GM23338 (cell line): ENCODE measurements around the gene CCDC28B. TPM values are rescaled to one million over a fixed set of nuclear protein-coding genes. Genes with fewer than 3 reads are reported as not detected.

ENCODE experiments used
- ATAC-seq: fragments of 200-7000 bp; cut with Tn5 transposase; 3 replicates; pipeline ENCODE4 v1.9.1; 2020
- DNase-seq: peaks from one replicate; pipeline ENCODE4 v3.0.0-alpha.2; 2015; ENCODE audit warnings: low spot score
- H2AFZ ChIP-seq: fragments of 200-600 bp; sonication (generic); 2 replicates; pipeline ENCODE4 v1.8.0; 2016; ENCODE audit warnings: antibody characterized with exemption, mild to moderate bottlenecking, moderate library complexity
- H3F3A ChIP-seq: fragments of 200-600 bp; sonication (generic); replicated peaks from 2 replicates; pipeline ENCODE4 v1.8.0; 2017; ENCODE audit warnings: antibody characterized with exemption, mixed run types, low read depth
- H3K27ac ChIP-seq: fragments of 200-600 bp; sonication (generic); 2 replicates; pipeline ENCODE4 v1.6.1; 2016; ENCODE audit warnings: low read depth
- H3K27me3 ChIP-seq: fragments of 200-600 bp; sonication (generic); 2 replicates; pipeline ENCODE4 v1.8.0; 2016; ENCODE audit warnings: mild to moderate bottlenecking, mixed run types, moderate library complexity; ENCODE audit not compliant: insufficient read depth
- H3K36me3 ChIP-seq: fragments of 200-600 bp; sonication (generic); 2 replicates; pipeline ENCODE4 v1.8.0; 2016; ENCODE audit warnings: mild to moderate bottlenecking; ENCODE audit not compliant: insufficient read depth
- H3K4me1 ChIP-seq: fragments of 200-600 bp; sonication (generic); 2 replicates; pipeline ENCODE4 v1.8.0; 2016; ENCODE audit warnings: mild to moderate bottlenecking, moderate library complexity; ENCODE audit not compliant: insufficient read depth
- H3K4me2 ChIP-seq: fragments of 200-600 bp; sonication (generic); 2 replicates; pipeline ENCODE4 v1.7.1; 2017; ENCODE audit warnings: mixed run types
- H3K4me3 ChIP-seq: fragments of 200-600 bp; sonication (generic); 2 replicates; pipeline ENCODE4 v1.6.1; 2016; ENCODE audit warnings: mixed run types
- H3K79me2 ChIP-seq: fragments of 200-600 bp; sonication (generic); replicated peaks from 2 replicates; pipeline ENCODE4 v1.8.0; 2017; ENCODE audit warnings: mild to moderate bottlenecking; ENCODE audit not compliant: insufficient read depth
- H3K9me2 ChIP-seq: fragments of 200-600 bp; sonication (generic); 2 replicates; pipeline ENCODE4 v1.8.0; 2017; ENCODE audit not compliant: insufficient read depth
- H4K20me1 ChIP-seq: fragments of 200-600 bp; sonication (generic); replicated peaks from 2 replicates; pipeline ENCODE4 v1.8.0; 2017; ENCODE audit warnings: mild to moderate bottlenecking; ENCODE audit not compliant: insufficient read depth
- H3K27ac Mint-ChIP-seq: 2 replicates; pipeline ENCODE4 v1.8.0; 2020; ENCODE audit warnings: inconsistent platforms, mild to moderate bottlenecking, moderate library complexity, mixed read lengths
- H3K27me3 Mint-ChIP-seq: 3 replicates; pipeline ENCODE4 v1.8.0; 2022; ENCODE audit warnings: low read depth, mild to moderate bottlenecking, moderate library complexity, mixed read lengths, inconsistent platforms; ENCODE audit not compliant: insufficient read depth, poor library complexity
- H3K36me3 Mint-ChIP-seq: 3 replicates; pipeline ENCODE4 v1.8.0; 2021; ENCODE audit warnings: low read depth, mild to moderate bottlenecking, inconsistent platforms, moderate library complexity, mixed read lengths
- H3K4me1 Mint-ChIP-seq: 3 replicates; pipeline ENCODE4 v1.8.0; 2020; ENCODE audit warnings: mild to moderate bottlenecking, inconsistent platforms, mixed read lengths
- H3K4me3 Mint-ChIP-seq: 3 replicates; pipeline ENCODE4 v1.8.0; 2021; ENCODE audit warnings: moderate library complexity, mild to moderate bottlenecking, inconsistent platforms, mixed read lengths
- H3K9me3 Mint-ChIP-seq: 3 replicates; pipeline ENCODE4 v1.8.0; 2020; ENCODE audit warnings: moderate library complexity, mild to moderate bottlenecking, inconsistent platforms, mixed read lengths
- CREB1 ChIP-seq: fragments of 250-450 bp; sonication (Bioruptor Pico); IDR thresholded peaks from 2 replicates; pipeline ENCODE4 v1.5.0; 2020; ENCODE audit warnings: low read depth, mild to moderate bottlenecking, moderate library complexity
- EZH2 ChIP-seq: fragments of 200-600 bp; sonication (generic); IDR thresholded peaks from one replicate; pipeline ENCODE4 v1.8.0; 2017; ENCODE audit warnings: antibody characterized with exemption, mild to moderate bottlenecking, low read depth; ENCODE audit not compliant: unreplicated experiment
- EZH2phosphoT487 ChIP-seq: fragments of 200-600 bp; sonication (generic); IDR thresholded peaks from one replicate; pipeline ENCODE4 v1.8.1; 2018; ENCODE audit warnings: antibody characterized with exemption; ENCODE audit not compliant: unreplicated experiment
- JUNB ChIP-seq: IDR thresholded peaks from one replicate; pipeline ENCODE4 v1.6.1; 2016; ENCODE audit warnings: antibody characterized with exemption; ENCODE audit not compliant: unreplicated experiment
- NANOG ChIP-seq: IDR thresholded peaks from 2 replicates; pipeline ENCODE4 v1.6.1; 2016; ENCODE audit warnings: antibody characterized with exemption, borderline replicate concordance
- POLR2AphosphoS5 ChIP-seq: IDR thresholded peaks from 2 replicates; pipeline ENCODE4 v1.6.1; 2016; ENCODE audit warnings: antibody characterized with exemption, low read depth
- STAT1 ChIP-seq: IDR thresholded peaks from one replicate; pipeline ENCODE4 v1.6.1; 2016; ENCODE audit warnings: antibody characterized with exemption; ENCODE audit not compliant: unreplicated experiment
- ZNF114 ChIP-seq: fragments of 250-450 bp; sonication (Bioruptor Pico); IDR thresholded peaks from 2 replicates; pipeline ENCODE4 v1.5.0; 2020; ENCODE audit warnings: mild to moderate bottlenecking, moderate library complexity
- ZNF331 ChIP-seq: fragments of 250-450 bp; sonication (Bioruptor Pico); IDR thresholded peaks from 2 replicates; pipeline ENCODE4 v1.5.0; 2020; ENCODE audit warnings: low read depth, mild to moderate bottlenecking, moderate library complexity
- polyA plus RNA-seq: library from polyadenylated mRNA; unstranded; fragments of >200 nt; fragmentation: Nextera tagmentation; extraction: Ambion mirVana; gene quantifications from 2 replicates; pipeline ENCODE4 v1.2.1, GENCODE V29; 2016
- total RNA-seq: library from RNA; depleted of rRNA; stranded (reverse); fragments of >200 nt; shearing (Covaris generic); gene quantifications from 2 replicates; pipeline ENCODE4 v1.2.3, GENCODE V29; 2014
- TF ChIP-seq, protein P1 (sequence below): fragments of 250-450 bp; sonication (Bioruptor Pico); IDR thresholded peaks from 2 replicates; pipeline ENCODE4 v1.5.0; 2020; ENCODE audit warnings: mild to moderate bottlenecking, moderate library complexity
- TF ChIP-seq, protein P2 (sequence below), 2 experiments: fragments of 200-600 bp in 1 of 2; sonication (generic) in 1 of 2; conservative IDR thresholded peaks; 2 replicates each; pipeline versions ENCODE4 v1.5.1 to v1.6.1; 2016 to 2017; ENCODE audit warnings: antibody characterized with exemption in 2 of 2, low read depth in 2 of 2, mild to moderate bottlenecking in 2 of 2, moderate library complexity in 1 of 2
- TF ChIP-seq, protein P3 (sequence below): IDR thresholded peaks from 2 replicates; pipeline ENCODE4 v1.6.1; 2016; ENCODE audit warnings: antibody characterized with exemption
- TF ChIP-seq, protein P4 (sequence below): IDR thresholded peaks from one replicate; pipeline ENCODE4 v1.6.1; 2018; ENCODE audit warnings: antibody characterized with exemption; ENCODE audit not compliant: unreplicated experiment

The CCDC28B gene
- total and polyA plus RNA-seq, 2 experiments from 2014 or later: 8.7 to 35.2 TPM

DNA sequence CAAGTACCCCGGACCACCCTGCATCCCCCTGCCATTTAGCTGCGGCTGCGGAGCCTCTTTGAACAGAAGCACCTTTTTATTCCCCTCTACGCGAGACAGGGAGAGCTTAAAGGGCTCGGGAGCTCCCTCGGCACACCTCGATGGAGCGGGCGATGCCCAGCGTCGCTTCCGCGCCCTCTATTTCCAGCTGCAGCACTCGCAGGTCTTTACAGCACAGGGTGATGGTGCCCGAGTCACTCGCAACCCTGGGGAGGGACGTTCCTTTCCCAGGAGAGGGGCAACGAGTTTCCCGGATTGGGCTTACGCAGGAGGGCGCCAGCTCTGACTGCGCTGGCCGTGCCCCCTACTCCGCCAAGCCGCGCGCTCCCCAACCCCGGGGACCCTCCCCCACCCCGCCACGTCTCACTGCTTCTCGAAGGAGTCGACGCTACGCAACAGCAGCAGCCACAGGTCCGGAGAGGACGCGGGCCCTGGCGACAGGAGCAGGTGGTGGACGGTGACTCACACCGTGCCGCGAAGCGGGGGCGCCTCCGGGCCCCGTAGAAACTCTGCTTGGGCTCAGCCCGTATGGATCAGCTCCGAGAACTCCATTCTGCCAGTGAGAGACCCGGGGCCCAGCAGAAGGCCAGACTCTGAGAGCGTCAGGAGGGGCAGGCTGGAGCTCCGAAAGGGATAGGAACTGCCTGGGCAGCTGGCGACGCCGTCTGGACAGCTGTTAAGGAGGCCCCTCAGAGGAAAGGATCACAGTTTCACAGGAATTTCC, 40.8 kb downstream of the CCDC28B start:
- Histone ChIP-seq H4K20me1 (no peaks in the 10 kb centered on the region), H3K4me1 (peaks cover 19% of the 10 kb centered on the region), H3K79me2 (peaks cover 7% of the 10 kb centered on the region; the same call in 1 of the 2 replicates), H3K27ac (peak overlapping the region; percentile 85), H3K27me3 (peaks cover 7% of the 10 kb centered on the region; the same call in 1 of the 2 replicates), H3F3A (peaks cover 20% of the 10 kb centered on the region), H3K4me2 (peak overlapping the region; percentile 99), H3K4me3 (peak overlapping the region; percentile 66), H2AFZ (peak overlapping the region; percentile 84), H3K9me2 (no peaks in the 10 kb centered on the region), H3K36me3 (no peaks in the 10 kb centered on the region)
- H3K27me3 Mint-ChIP-seq: peaks cover 13% of the 10 kb centered on the region
- ATAC-seq (peak; percentile 30), DNase-seq (peak; percentile 75)
- no peak overlapping the region for H3K27ac Mint-ChIP-seq
- H3K4me3 Mint-ChIP-seq: peak overlapping the region; percentile 88
- H3K36me3 Mint-ChIP-seq: no peaks in the 10 kb centered on the region; the same call in 2 of the 3 replicates
- H3K9me3 Mint-ChIP-seq: no peaks in the 10 kb centered on the region
- TF ChIP-seq, protein P1, sequence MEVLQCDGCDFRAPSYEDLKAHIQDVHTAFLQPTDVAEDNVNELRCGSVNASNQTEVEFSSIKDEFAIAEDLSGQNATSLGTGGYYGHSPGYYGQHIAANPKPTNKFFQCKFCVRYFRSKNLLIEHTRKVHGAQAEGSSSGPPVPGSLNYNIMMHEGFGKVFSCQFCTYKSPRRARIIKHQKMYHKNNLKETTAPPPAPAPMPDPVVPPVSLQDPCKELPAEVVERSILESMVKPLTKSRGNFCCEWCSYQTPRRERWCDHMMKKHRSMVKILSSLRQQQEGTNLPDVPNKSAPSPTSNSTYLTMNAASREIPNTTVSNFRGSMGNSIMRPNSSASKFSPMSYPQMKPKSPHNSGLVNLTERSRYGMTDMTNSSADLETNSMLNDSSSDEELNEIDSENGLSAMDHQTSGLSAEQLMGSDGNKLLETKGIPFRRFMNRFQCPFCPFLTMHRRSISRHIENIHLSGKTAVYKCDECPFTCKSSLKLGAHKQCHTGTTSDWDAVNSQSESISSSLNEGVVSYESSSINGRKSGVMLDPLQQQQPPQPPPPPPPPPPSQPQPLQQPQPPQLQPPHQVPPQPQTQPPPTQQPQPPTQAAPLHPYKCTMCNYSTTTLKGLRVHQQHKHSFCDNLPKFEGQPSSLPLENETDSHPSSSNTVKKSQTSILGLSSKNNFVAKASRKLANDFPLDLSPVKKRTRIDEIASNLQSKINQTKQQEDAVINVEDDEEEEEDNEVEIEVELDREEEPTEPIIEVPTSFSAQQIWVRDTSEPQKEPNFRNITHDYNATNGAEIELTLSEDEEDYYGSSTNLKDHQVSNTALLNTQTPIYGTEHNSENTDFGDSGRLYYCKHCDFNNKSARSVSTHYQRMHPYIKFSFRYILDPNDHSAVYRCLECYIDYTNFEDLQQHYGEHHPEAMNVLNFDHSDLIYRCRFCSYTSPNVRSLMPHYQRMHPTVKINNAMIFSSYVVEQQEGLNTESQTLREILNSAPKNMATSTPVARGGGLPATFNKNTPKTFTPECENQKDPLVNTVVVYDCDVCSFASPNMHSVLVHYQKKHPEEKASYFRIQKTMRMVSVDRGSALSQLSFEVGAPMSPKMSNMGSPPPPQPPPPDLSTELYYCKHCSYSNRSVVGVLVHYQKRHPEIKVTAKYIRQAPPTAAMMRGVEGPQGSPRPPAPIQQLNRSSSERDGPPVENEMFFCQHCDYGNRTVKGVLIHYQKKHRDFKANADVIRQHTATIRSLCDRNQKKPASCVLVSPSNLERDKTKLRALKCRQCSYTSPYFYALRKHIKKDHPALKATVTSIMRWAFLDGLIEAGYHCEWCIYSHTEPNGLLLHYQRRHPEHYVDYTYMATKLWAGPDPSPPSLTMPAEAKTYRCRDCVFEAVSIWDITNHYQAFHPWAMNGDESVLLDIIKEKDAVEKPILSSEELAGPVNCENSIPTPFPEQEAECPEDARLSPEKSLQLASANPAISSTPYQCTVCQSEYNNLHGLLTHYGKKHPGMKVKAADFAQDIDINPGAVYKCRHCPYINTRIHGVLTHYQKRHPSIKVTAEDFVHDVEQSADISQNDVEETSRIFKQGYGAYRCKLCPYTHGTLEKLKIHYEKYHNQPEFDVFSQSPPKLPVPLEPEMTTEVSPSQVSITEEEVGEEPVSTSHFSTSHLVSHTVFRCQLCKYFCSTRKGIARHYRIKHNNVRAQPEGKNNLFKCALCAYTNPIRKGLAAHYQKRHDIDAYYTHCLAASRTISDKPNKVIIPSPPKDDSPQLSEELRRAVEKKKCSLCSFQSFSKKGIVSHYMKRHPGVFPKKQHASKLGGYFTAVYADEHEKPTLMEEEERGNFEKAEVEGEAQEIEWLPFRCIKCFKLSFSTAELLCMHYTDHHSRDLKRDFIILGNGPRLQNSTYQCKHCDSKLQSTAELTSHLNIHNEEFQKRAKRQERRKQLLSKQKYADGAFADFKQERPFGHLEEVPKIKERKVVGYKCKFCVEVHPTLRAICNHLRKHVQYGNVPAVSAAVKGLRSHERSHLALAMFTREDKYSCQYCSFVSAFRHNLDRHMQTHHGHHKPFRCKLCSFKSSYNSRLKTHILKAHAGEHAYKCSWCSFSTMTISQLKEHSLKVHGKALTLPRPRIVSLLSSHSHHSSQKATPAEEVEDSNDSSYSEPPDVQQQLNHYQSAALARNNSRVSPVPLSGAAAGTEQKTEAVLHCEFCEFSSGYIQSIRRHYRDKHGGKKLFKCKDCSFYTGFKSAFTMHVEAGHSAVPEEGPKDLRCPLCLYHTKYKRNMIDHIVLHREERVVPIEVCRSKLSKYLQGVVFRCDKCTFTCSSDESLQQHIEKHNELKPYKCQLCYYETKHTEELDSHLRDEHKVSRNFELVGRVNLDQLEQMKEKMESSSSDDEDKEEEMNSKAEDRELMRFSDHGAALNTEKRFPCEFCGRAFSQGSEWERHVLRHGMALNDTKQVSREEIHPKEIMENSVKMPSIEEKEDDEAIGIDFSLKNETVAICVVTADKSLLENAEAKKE: no peak
- TF ChIP-seq, protein P2, sequence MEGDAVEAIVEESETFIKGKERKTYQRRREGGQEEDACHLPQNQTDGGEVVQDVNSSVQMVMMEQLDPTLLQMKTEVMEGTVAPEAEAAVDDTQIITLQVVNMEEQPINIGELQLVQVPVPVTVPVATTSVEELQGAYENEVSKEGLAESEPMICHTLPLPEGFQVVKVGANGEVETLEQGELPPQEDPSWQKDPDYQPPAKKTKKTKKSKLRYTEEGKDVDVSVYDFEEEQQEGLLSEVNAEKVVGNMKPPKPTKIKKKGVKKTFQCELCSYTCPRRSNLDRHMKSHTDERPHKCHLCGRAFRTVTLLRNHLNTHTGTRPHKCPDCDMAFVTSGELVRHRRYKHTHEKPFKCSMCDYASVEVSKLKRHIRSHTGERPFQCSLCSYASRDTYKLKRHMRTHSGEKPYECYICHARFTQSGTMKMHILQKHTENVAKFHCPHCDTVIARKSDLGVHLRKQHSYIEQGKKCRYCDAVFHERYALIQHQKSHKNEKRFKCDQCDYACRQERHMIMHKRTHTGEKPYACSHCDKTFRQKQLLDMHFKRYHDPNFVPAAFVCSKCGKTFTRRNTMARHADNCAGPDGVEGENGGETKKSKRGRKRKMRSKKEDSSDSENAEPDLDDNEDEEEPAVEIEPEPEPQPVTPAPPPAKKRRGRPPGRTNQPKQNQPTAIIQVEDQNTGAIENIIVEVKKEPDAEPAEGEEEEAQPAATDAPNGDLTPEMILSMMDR (conservative IDR thresholded peaks at IDR 0.05; ENCODE audit: low read depth in 2 of 2): peak in 1 of 2 experiments; percentile 14; a peak in 1 of 4 replicates
- TF ChIP-seq EZH2: no peak
- TF ChIP-seq, protein P3, sequence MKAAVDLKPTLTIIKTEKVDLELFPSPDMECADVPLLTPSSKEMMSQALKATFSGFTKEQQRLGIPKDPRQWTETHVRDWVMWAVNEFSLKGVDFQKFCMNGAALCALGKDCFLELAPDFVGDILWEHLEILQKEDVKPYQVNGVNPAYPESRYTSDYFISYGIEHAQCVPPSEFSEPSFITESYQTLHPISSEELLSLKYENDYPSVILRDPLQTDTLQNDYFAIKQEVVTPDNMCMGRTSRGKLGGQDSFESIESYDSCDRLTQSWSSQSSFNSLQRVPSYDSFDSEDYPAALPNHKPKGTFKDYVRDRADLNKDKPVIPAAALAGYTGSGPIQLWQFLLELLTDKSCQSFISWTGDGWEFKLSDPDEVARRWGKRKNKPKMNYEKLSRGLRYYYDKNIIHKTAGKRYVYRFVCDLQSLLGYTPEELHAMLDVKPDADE: no peak
- TF ChIP-seq, protein P4, sequence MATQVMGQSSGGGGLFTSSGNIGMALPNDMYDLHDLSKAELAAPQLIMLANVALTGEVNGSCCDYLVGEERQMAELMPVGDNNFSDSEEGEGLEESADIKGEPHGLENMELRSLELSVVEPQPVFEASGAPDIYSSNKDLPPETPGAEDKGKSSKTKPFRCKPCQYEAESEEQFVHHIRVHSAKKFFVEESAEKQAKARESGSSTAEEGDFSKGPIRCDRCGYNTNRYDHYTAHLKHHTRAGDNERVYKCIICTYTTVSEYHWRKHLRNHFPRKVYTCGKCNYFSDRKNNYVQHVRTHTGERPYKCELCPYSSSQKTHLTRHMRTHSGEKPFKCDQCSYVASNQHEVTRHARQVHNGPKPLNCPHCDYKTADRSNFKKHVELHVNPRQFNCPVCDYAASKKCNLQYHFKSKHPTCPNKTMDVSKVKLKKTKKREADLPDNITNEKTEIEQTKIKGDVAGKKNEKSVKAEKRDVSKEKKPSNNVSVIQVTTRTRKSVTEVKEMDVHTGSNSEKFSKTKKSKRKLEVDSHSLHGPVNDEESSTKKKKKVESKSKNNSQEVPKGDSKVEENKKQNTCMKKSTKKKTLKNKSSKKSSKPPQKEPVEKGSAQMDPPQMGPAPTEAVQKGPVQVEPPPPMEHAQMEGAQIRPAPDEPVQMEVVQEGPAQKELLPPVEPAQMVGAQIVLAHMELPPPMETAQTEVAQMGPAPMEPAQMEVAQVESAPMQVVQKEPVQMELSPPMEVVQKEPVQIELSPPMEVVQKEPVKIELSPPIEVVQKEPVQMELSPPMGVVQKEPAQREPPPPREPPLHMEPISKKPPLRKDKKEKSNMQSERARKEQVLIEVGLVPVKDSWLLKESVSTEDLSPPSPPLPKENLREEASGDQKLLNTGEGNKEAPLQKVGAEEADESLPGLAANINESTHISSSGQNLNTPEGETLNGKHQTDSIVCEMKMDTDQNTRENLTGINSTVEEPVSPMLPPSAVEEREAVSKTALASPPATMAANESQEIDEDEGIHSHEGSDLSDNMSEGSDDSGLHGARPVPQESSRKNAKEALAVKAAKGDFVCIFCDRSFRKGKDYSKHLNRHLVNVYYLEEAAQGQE: no peak
- TF ChIP-seq ZNF114 (CRISPR knock-in tag): no peak
- no peak for TF ChIP-seq CREB1
- TF ChIP-seq NANOG: no peak
- TF ChIP-seq EZH2phosphoT487: no peak
- no peak for TF ChIP-seq STAT1
- no peak for TF ChIP-seq ZNF331 (CRISPR knock-in tag)
- peak; percentile 47 for TF ChIP-seq POLR2AphosphoS5
- no peak for TF ChIP-seq JUNB
- peaks cover 16% of the 10 kb centered on the region for H3K4me1 Mint-ChIP-seq
